ENCODE data around the gene PLA2G15.

Gene PLA2G15

DNA sequence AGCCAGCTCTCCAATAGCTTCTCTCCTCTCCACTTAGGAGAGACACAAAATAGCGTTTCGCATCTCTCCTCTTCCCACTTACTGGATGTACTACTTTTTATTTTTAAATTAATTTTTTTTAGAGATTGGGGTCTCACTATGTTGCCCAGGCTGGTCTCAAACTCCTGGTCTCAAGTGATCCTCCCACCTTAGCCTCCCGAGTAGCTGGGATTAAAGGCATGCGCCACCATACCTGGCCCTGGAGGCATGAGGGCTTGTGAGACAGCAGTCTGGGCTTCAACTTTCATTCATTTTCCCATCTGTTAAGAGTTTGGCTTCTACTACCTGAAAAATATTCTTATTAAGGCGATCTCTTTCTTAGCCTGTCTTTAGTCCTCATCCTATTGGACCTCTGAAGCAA is 47.3 kb downstream of the PLA2G15 start:
- in situ Hi-C loops (cut with MboI; ENCODE audit: low sequenced_read_pairs): no loop called here

DNA sequence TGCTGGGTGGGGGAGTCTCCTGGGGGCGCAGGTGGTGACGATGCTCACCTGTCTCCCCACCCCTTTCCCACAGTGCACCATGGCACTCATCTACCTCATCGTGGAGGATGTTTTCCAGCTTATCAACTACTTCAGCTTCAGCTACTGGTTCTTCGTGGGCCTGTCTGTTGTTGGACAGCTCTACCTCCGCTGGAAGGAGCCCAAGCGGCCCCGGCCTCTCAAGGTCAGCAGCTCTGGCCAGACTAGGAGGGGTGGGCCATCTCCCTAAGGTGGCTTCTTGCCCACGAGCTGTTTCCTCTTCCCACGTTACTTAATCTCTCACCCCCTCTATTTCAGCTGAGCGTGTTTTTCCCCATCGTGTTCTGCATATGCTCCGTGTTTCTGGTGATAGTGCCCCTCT is 51.1 kb downstream of the PLA2G15 start:
- in situ Hi-C loops (cut with MboI; ENCODE audit: low sequenced_read_pairs): no loop called here

- in situ Hi-C loops (cut with MboI; ENCODE audit: low sequenced_read_pairs): no loop called here
Measured at GRCh38 chr16:68296693-68297092, 51.5 kb downstream of the PLA2G15 start.

DNA sequence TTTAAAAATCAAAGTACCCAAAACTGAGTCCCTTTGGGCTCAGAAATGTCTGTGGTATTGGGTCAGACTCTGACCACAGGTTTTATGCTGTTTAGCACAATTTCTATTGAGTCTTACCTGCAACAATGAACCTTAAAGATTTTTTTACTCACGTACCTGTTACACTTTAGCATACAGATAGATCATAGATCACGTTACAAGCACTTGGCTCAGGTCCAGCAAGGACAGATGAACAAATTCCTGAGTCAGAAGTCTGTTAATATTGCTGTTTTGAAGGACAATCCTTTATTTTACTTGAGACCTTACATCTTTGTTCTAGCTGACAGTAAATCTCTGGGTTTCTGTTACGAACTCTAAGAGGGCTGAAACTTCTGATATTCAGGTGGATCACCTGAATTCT is 52.7 kb downstream of the PLA2G15 start:
- in situ Hi-C loops (cut with MboI; ENCODE audit: low sequenced_read_pairs): no loop called here

- in situ Hi-C loops (cut with MboI; ENCODE audit: low sequenced_read_pairs): no loop called here
Measured at GRCh38 chr16:68298312-68298711, 53.1 kb downstream of the PLA2G15 start.

DNA sequence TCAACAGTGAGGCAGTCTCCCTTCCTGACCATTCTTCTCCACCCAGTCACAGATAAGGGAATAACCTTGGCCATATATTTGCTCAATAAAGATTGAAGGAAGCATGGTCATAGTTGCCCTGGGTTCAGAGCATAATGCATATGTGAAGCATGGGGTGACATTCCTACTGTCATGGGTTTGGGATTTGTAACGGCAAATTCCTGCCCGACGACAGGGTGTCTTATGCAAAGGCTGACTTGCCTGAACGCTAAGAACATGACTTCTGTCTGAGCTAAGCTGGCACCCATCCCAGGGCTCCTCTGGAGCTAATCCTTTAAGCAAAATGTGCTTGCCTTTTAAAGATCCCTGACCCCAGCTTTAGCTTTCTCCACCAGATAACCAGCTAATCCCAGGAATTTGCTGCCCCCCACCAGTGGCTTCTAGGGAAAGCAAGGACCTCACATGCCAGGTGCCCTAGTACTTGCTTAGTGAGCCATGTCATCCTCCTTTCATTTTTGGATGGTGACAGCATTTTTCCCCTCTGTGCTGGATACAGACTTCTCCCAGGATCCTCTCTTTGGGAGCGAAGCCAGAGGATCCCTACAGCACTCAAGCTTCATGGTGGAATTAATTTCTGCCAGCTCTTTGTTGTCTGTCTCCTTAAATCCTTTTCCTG is 53.9 kb downstream of the PLA2G15 start:
- in situ Hi-C loops (cut with MboI; ENCODE audit: low sequenced_read_pairs): no loop called here

DNA sequence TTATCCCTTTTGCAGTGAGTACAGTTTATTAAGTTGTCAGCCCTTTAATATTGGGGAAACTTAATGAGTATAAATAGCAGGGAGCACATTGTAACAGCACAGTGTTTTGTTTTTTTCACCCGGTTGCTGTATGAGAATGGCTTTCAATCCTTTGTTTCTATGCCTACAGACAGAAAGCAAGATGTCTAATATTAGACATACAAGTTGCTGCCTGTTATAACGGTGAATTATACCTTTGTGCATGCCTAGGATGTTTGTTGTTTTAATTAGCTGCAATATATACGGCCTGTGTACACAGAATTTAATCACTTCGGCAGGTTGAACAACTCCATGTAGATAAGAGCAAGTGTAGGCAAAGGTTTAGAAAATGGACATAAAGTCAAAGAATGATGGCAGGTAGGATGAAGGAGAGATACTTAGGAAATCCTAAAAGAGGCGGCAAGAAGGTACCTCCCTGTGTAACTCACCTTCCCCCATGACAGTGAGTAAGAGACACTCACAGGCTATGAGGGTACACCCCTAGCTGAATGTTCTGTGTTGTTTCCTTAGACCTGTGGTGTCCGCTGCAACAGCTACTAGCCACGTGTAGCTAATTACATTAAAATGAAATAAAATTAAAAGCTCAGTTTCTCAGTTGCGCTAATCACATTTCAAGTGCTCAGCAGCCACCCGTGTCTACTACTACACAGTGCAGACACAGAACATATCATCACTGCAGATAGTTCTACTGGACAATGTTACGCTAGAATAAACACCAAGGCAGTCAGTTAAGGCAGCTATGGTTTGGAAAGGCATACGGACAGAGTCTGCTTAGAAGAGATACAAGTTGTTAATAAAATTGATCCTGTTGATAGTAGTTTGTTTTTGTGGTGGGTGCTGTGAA is 54.6 kb downstream of the PLA2G15 start:
- in situ Hi-C loops (cut with MboI; ENCODE audit: low sequenced_read_pairs): no loop called here

- in situ Hi-C loops (cut with MboI; ENCODE audit: low sequenced_read_pairs): no loop called here
Measured at GRCh38 chr16:68300734-68301459, 55.7 kb downstream of the PLA2G15 start.

GRCh38 chr16:68306633-68307032 is 61.5 kb downstream of the PLA2G15 start:
- in situ Hi-C loops (cut with MboI; ENCODE audit: low sequenced_read_pairs): loop anchor here (5.0 kb wide), 1 partner anchor 34 kb away; no protein-coding TSS in a partner anchor

- in situ Hi-C loops (cut with MboI; ENCODE audit: low sequenced_read_pairs): loop anchor here (5.0 kb wide), 1 partner anchor 37 kb away; no protein-coding TSS in a partner anchor
Measured at GRCh38 chr16:68309799-68310198, 64.6 kb downstream of the PLA2G15 start.

- in situ Hi-C loops (cut with MboI; ENCODE audit: low sequenced_read_pairs): no loop called here
Measured at GRCh38 chr16:68310437-68310773, 65.2 kb downstream of the PLA2G15 start.
